ENCODE data around the gene SKA3.
"Not testable (repeated sequence)": the region's sequence is repeated elsewhere in the genome, so short reads cannot be mapped to it uniquely, and the experiment has no call there.

The SKA3 gene

GRCh38 chr13:21176215-21176981, at the start of gene SKA3, which contains the start of gene MRPL57:
TSS of gene SKA3 (minus strand) at chr13:21176552. CDS start at chr13:21176477, 75 bp downstream.
TSS of gene MRPL57 (plus strand) at chr13:21176658. CDS start at chr13:21176917, 259 bp downstream.
- peak; percentile 88 to 92 for DNase-seq (ENCODE audit: low read depth in 1 of 2, low spot score in 1 of 2)

GRCh38 chr13:21225082-21225481, 48.7 kb upstream of the SKA3 start:
- DNase-seq (ENCODE audit: low read depth in 1 of 2, low spot score in 1 of 2), result no peak

DNA sequence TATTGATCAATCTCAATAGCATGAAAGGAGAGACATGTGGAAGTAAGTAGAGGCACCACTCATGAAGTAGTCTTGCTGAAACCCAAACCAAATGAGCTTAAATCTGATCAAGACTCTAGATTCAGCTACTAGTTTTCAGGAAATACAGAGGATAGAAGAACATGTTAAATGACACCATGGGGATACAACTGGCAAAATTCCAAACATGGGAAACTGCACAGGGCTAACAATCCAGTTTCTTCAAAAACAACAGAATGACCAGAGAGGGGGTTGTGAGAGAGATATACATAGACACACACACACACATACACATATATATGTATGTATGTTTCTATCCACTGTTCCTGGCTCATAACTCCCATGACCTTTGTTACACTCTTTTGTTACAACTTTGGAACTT, 44.9 kb upstream of the SKA3 start:
- no peak for DNase-seq (ENCODE audit: low read depth in 1 of 2, low spot score in 1 of 2)

DNA sequence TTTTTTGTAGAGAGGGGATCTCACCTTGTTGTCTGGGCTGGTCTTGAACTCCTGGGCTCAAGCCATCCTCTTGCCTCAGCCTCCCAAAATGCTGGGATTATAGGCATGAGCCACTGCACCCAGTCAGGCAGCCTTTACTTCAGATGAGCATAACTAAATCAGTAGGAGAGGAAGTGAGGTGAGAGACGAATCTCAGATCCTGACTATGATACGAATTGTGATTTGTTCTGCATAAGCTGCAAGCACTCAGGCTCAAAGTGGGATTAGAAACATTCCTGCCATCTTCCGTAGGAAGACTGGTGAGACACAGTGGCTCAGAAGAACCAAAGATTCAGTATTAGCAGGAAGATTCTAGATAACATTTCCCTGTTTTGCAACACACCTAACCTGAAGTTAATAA, 43.4 kb upstream of the SKA3 start:
- not testable (repeated sequence) for DNase-seq (ENCODE audit: low read depth in 1 of 2, low spot score in 1 of 2)

DNA sequence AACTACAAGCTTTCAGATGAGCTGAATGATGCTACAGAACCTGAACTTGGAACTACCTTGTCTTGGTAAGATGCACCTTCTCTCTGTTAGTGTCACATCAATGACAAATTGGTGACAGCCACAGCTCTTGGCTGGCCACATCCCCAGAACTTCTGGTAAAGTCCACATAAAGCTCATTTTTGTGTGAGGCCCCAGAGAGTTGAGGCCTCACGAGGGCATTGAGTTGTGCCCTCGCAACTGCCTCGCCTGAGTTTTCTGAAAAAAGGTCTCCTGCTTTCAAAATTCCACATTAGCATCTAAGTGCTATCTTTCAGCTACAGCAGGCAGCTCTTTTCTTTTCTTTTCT, 42.7 kb upstream of the SKA3 start:
- no peak for DNase-seq (ENCODE audit: low read depth in 1 of 2, low spot score in 1 of 2)

DNA sequence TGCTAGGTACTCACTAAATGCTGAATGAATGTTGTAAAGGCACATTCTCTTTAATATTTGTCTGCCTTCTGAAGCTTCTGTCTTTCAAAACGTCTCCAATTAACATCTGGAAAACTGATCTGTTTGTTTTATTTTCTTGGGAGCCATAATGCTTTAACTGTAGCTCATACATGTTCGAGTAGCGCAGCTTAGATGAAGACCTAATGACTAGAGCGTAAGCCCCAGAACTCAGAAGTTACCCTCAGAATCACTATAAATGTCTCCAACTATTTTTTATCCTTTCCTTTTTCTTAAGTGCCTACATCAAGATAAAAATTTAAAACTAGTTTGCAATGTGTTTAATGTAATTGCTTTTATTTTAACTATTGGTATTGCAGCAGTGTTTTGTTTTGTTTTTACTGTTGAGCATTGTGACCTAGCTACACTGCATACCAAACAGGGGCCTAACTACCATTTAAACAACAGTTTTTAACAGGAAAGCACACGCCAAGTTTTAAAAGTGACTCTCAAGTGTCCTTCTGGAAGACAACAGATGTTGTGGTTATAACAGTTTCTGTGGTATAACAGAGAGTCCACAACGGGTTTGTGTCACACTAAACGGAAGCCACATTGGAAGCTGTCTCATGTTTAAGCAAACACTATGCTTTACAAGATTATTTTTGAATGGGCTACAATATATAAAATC, 42.1 kb upstream of the SKA3 start:
- no peak for DNase-seq (ENCODE audit: low read depth in 1 of 2, low spot score in 1 of 2)

GRCh38 chr13:21216332-21216731, 40.0 kb upstream of the SKA3 start:
- no peak for DNase-seq (ENCODE audit: low read depth in 1 of 2, low spot score in 1 of 2)

DNA sequence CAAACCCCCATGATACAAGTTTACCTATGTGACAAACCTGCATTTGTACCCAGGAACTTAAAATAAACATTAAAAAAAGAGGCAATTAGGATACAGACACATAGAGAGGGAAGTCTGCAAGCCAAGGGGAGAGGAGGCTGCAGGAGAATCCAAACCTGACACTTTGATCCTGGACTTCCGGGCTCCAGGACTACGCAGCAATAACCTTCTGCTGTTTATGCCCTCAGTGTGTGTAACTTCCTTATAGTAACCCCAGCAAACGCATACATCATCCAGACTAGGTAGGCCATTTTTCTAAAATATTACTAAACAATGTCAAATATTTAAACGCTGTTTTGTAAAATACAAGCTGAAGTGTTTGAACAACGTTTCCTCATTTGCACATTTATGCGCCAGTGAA, 39.1 kb upstream of the SKA3 start:
- DNase-seq (ENCODE audit: low read depth in 1 of 2, low spot score in 1 of 2), result not testable (repeated sequence)

DNA sequence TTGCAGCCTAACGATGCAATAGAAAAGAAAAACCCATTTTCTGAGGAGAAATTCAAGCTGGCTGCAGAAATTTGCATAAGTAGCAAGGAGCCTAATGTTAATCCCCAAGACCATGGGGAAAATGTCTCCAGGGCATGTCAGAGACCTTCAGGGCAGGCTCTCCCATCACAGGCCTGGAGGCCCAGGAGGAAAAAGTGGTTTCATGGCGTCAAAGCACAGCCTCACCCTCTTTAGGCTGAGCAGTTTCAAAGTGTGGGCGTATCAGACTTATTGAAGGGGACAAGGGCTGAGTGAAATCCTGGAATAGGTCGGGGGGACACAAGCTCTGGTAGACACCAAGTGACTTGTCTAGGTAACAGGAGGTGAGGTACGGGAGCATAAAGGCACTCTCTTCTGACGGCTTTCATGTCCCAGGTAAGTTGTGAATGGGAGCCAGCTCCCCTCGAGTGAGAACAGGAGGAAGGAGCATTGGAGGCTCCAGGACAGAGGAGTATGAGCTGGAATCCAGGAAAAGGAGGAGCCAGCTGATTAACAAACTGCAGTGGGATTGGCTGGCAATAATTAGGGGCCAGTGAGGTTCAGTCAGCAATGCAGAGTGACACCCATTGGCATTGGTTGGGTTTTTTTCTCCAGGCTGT, 35.9 kb upstream of the SKA3 start:
- no peak for DNase-seq (ENCODE audit: low read depth in 1 of 2, low spot score in 1 of 2)

DNA sequence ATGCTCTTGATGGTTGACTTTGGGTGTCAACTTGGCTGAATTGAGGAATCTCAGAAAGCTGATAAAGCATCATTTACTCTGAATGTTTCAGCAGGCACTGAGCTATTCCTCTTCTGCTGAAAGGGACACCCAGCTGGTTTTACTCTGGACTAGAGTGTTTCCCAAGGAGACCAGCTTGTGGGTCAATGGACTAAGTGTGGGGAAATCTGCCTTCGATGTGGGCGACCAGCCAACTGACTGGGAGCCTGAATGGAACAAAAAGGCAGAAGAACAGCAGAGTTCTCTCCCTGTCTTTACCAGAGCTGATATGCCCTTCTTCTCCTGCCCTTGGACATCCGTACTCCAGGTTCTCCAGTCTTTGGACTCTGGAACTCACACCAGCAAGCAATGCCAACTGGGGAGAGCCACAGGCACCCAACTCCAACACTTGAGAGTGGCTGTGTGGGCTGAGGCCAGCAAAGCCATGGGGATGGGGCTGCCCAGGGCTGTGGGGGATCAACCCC, 32.4 kb upstream of the SKA3 start:
- DNase-seq (ENCODE audit: low read depth in 1 of 2, low spot score in 1 of 2), result no peak

GRCh38 chr13:21202767-21203531, 26.6 kb upstream of the SKA3 start:
- DNase-seq (ENCODE audit: low read depth in 1 of 2, low spot score in 1 of 2), result no peak

DNA sequence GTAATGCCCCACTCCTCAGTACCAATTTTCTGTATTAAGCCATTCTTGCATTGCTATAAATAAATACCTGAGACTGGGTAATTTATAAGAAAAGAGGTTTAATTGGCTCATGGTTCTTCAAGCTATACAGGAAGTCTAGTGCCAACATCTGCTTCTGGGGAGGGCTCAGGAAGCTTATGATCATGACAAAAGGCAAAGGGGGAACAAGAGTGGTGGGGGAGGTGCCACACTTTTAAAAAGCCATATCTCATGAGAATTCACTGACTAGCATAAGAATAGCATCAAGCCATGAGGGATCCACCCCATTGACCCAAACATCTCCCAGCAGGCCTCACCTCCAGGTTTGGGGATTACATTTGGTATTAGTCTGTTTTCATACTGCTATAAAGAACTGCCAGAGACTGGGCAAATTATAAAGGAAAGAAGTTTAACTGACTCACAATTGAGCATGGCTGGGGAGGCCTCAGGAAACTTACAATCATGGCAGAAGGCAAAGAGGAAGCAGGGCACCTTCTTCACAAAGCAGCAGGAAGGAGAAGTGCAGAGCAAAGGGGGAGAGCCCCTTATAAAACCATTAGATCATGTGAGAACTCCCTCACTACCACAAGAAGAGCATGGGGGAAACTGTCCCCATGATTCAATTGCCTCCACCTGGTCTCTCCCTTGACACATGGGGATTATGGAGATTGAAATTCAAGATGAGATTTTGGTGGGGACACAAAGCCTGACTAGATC, 25.3 kb upstream of the SKA3 start:
- DNase-seq (ENCODE audit: low read depth in 1 of 2, low spot score in 1 of 2), result not testable (repeated sequence)

DNA sequence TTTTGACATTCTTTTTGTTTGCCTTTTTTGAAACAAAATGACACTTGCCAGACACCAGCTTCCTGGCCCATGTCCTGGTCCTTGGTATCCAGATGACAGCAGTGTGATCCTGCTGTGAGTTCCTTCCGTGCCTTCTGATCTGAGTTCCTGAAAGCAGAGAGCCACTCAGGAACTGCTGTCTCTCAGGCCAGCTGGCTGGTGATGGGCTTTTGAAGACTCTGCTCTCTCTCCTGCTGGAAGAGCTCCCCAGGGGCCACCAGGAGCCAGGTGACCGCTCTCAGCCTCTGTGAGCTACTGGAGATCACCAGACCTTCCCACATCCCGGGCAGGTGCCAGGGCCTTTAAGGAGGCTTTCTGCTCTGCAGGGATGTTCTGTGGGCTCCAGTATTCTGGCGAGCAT, 22.0 kb upstream of the SKA3 start:
- not testable (repeated sequence) for DNase-seq (ENCODE audit: low read depth in 1 of 2, low spot score in 1 of 2)

DNA sequence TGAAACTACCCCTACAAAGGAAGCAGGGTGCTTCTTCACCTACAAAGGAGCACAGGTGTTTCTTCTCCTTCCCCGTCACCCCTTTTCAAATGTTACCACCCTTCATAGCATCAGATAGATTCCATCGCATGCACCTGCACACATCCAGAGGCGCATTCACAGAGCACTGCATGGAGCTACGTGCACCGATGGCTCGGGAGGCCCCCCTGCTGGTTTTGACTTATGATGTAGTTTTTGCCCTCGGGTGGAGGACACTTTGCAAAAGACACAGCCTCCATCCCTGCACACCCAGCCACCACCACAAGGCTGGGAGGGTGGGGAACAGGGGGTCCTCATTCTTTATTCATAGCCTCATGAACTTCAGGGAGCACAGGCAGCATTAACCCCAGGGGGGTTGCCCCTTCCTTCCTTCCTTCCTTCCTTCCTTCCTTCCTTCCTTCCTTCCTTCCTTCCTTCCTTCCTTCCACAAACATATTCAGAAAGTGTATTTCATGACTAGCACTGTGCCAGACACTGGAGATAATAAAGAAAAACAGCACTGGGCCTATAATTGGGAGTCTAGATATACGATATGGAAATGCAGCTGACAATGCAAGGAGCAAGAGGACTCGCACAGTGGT, 21.4 kb upstream of the SKA3 start:
- DNase-seq (ENCODE audit: low read depth in 1 of 2, low spot score in 1 of 2), result not testable (repeated sequence)

GRCh38 chr13:21194756-21195155, 18.4 kb upstream of the SKA3 start:
- DNase-seq (ENCODE audit: low read depth in 1 of 2, low spot score in 1 of 2), result not testable (repeated sequence)

DNA sequence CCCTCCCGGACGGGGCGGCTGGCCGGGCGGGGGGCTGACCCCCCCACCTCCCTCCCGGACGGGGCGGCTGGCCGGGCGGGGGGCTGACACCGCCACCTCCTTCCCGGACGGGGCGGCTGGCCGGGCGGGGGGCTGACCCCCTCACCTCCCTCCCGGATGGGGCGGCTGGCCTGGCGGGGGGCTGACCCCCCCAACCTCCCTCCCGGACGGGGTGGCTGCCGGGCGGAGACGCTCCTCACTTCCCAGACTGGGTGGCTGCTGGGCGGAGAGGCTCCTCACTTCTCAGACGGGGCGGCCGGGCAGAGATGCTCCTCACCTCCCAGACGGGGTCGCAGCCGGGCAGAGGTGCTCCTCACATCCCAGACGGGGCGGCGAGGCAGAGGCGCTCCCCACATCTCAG, 10.1 kb upstream of the SKA3 start:
- DNase-seq (ENCODE audit: low read depth in 1 of 2, low spot score in 1 of 2), result not testable (repeated sequence)

DNA sequence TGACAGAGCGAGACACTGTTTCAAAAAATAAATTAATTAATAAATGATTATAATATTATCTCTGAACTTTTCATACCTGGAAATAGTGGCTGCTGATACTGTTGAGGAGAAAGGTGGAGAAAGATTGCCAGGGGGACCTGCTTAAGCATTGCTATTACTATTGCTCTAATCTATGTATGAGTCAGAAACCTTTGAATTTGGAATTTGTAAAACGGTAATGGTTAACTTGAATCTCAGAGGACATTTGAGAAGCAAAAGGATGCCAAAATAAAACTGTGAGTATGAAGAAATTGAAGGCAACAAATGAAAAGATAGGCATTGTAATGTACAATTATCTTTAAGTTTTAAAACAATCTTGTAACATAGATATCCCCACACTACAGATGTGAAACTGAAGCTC, 5.3 kb upstream of the SKA3 start:
- no peak for DNase-seq (ENCODE audit: low read depth in 1 of 2, low spot score in 1 of 2)

GRCh38 chr13:21176982-21177284, 581 bp upstream of the SKA3 start:
- DNase-seq (ENCODE audit: low read depth in 1 of 2, low spot score in 1 of 2), result no peak

DNA sequence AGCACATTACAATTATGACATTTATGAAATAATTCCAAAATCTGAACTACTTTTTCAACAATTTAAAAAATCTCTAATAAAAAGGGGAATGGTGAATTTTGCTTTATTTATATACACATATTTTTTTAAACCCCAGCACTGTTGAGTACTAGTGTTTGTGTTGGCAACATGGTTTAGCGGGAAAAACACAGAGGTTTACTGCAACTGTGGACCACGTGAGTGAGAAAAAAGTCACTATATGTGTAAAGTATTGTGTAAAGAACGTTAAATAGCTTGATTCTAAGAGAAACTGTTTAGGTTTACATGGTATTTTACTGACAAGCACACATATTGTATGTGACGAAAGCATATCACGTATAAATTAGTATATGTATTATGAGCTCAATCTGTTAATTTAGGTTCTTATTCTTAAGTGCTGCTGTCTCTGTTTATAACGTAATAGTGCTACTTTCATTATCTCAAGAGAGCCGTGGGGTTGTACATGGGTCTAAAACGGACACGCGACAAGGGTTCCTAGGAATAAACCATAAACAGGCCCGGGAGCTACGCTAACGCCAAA, 617 bp downstream of the SKA3 start:
- DNase-seq (ENCODE audit: low read depth in 1 of 2, low spot score in 1 of 2), result no peak

DNA sequence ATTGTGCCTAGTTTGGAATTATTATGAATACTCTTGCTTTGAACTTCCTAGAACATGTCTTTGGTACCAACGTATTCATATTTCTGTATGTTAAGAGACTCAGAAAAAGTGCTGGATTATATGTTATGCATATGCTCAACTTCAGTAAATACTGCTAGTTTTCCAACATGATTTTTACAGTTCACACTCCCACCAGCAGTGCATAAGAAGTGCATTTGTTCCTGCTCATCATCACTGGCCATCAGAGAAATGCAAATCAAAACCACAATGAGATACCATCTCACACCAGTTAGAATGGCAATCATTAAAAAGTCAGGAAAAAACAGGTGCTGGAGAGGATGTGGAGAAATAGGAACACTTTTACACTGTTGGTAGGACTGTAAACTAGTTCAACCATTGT, 2.6 kb downstream of the SKA3 start:
- not testable (repeated sequence) for DNase-seq (ENCODE audit: low read depth in 1 of 2, low spot score in 1 of 2)
